ENCODE measurements around the gene PROM1.

- TF ChIP-seq ATF3 (IDR thresholded peaks at IDR 0.05) (no peak), HNF4G (IDR thresholded peaks at IDR 0.05) (no peak), CTCF (IDR thresholded peaks at IDR 0.05; ENCODE audit: low read depth, low read length, missing input control) (no peak), SP1 (IDR thresholded peaks at IDR 0.05) (no peak), TAF1 (conservative IDR thresholded peaks at IDR 0.05) (no peak), REST (IDR thresholded peaks at IDR 0.05) (no peak), FOXA2 (IDR thresholded peaks at IDR 0.05) (no peak), JUND (IDR thresholded peaks at IDR 0.05) (no peak), GABPA (IDR thresholded peaks at IDR 0.05 in 1 of 2, conservative IDR thresholded peaks at IDR 0.05 in 1 of 2) (no peak), YY1 (IDR thresholded peaks at IDR 0.05) (no peak), RAD21 (IDR thresholded peaks at IDR 0.05) (no peak), ZBTB33 (IDR thresholded peaks at IDR 0.05) (no peak), EGR1 (IDR thresholded peaks at IDR 0.05; ENCODE audit: low read depth in 2 of 2) (no peak)
Measured at GRCh38 chr4:16018841-16019240, 65.0 kb downstream of the PROM1 start.
